MCF 10A (cell line): ENCODE measurements around the gene ROR1. TPM values are rescaled to one million over a fixed set of nuclear protein-coding genes. Genes with fewer than 3 reads are reported as not detected.
A peak's percentile ranks its signal among the peaks of the same experiment; 100 is the strongest.

Source experiments
- Bru-seq: library from RNA; stranded (reverse); fragments of 400-500 nt; gene quantifications from one replicate; lab custom pipeline; 2021; lab: Mats Ljungman, UMichigan
- BruChase-seq, 2 experiments: library from RNA; stranded (reverse); fragments of 400-500 nt; gene quantifications; one replicate each; lab custom pipeline; 2021; lab: Mats Ljungman, UMichigan
- BruUV-seq: library from RNA; stranded (reverse); fragments of 400-500 nt; replicated peaks from 2 replicates; lab custom pipeline; 2021; lab: Mats Ljungman, UMichigan
- CTCF ChIA-PET: fragments of 300-600 bp; sonication (Branson Sonifier 250); formaldehyde crosslinking; extraction: SDS; loops from one replicate; lab custom pipeline; 2021; ENCODE audit warnings: antibody characterized with exemption, inconsistent platforms; lab: Yijun Ruan, JAX
- POLR2A ChIA-PET: fragments of 300-600, 350-650 bp; sonication (Branson Sonifier 250); formaldehyde crosslinking; extraction: SDS; loops from one replicate; lab custom pipeline; 2020; ENCODE audit warnings: antibody characterized with exemption, inconsistent platforms; lab: Yijun Ruan, JAX
- DNase-seq: peaks from one replicate; pipeline ENCODE4 v3.0.0-alpha.2; 2018; ENCODE audit not compliant: unreplicated experiment
- H3K27ac Mint-ChIP-seq: one replicate; pipeline ENCODE4 v1.8.0; 2022; ENCODE audit warnings: mild to moderate bottlenecking, low read depth, mixed read lengths; ENCODE audit not compliant: unreplicated experiment
- H3K27me3 Mint-ChIP-seq: one replicate; pipeline ENCODE4 v1.8.0; 2022; ENCODE audit warnings: mixed read lengths; ENCODE audit not compliant: insufficient read depth, unreplicated experiment
- H3K36me3 Mint-ChIP-seq: one replicate; pipeline ENCODE4 v1.8.0; 2022; ENCODE audit warnings: mild to moderate bottlenecking, moderate library complexity, mixed read lengths; ENCODE audit not compliant: insufficient read depth, unreplicated experiment
- H3K4me1 Mint-ChIP-seq: one replicate; pipeline ENCODE4 v1.8.0; 2022; ENCODE audit warnings: mixed read lengths; ENCODE audit not compliant: insufficient read depth, unreplicated experiment
- H3K4me3 Mint-ChIP-seq: one replicate; pipeline ENCODE4 v1.8.0; 2022; ENCODE audit warnings: mild to moderate bottlenecking, moderate library complexity, mixed read lengths; ENCODE audit not compliant: unreplicated experiment
- H3K9me3 Mint-ChIP-seq: one replicate; pipeline ENCODE4 v1.8.0; 2022; ENCODE audit warnings: mixed read lengths; ENCODE audit not compliant: unreplicated experiment
- intact Hi-C: fragments of 100-400 bp; cut with micrococcal nuclease; formaldehyde crosslinking; loops from 2 replicates; pipeline ENCODE4 v1.14.1; 2022
- long read RNA-seq: library from polyadenylated mRNA; stranded (forward); transcript quantifications from one replicate; pipeline ENCODE4 v2.0.0, GENCODE V29; 2022
- total RNA-seq: library from RNA; stranded (reverse); gene quantifications from 2 replicates; pipeline ENCODE4 v1.2.3, GENCODE V29; 2022
- TF ChIP-seq, protein P1 (sequence below): fragments of 200-600 bp; IDR thresholded peaks from one replicate; pipeline ENCODE4 v1.8.0; 2022; ENCODE audit warnings: antibody characterized with exemption, mild to moderate bottlenecking; ENCODE audit not compliant: unreplicated experiment

ROR1 gene
- total RNA-seq (4.6 and 10.3 TPM in 2 replicates), Bru-seq, nascent RNA (percentile 73 among the genes with signal in this experiment), BruChase-seq, experiment 1, labeled RNA remaining after a 6-hour chase (percentile 54 among the genes with signal in this experiment), BruChase-seq, experiment 2, labeled RNA remaining after a 2-hour chase (percentile 61 among the genes with signal in this experiment)
- long read RNA-seq, full-length matches to known transcripts = 3 of 9 reads
- long read RNA-seq, partial matches to known transcripts = 5 of 9 reads
- long read RNA-seq, other reads (novel, unspliced or antisense) = 1 of 9 reads

DNA sequence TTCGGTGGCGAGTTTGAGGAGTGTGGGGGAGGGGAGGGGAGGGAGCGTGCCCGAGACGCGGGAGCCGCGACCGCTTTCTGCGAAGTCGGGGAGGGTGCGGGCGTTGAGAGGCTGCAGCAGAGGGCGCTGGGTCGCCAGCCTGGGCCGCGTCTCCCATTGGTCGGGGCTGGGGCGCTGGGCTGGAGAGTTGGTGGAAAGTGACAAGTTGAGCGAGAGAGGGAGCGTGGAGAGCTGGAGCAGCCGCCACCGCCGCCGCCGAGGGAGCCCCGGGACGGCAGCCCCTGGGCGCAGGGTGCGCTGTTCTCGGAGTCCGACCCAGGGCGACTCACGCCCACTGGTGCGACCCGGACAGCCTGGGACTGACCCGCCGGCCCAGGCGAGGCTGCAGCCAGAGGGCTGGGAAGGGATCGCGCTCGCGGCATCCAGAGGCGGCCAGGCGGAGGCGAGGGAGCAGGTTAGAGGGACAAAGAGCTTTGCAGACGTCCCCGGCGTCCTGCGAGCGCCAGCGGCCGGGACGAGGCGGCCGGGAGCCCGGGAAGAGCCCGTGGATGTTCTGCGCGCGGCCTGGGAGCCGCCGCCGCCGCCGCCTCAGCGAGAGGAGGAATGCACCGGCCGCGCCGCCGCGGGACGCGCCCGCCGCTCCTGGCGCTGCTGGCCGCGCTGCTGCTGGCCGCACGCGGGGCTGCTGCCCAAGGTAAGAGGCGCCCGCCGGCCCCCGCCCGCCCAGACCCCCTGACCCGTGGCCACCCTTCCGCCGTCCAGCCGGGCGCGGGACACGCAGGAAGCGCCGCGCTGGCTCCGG is at the start of gene ROR1:
Gene ROR1, plus strand, starts transcription at position 203 of the 802 bp plus-strand sequence.
- Mint-ChIP-seq H3K4me3 (peak within 1 kb of the TSS; percentile 93), H3K27ac (peak within 1 kb of the TSS; percentile 29), H3K27me3 (no peaks in the 10 kb centered on the region), H3K9me3 (no peaks in the 10 kb centered on the region), H3K4me1 (peaks cover 16% of the 10 kb centered on the region), H3K36me3 (peaks cover 1% of the 10 kb centered on the region)
- no TSS peak for BruUV-seq
- ChIA-PET CTCF (interaction anchor here (0.6 to 3.4 kb wide), 22 partner anchors 9 to 473 kb away, joined by 3 to 22 read pairs (median 5); no protein-coding TSS in a partner anchor), POLR2A (interaction anchor here (0.7 to 2.6 kb wide), 16 partner anchors 10 to 387 kb away, joined by 3 to 14 read pairs (median 4); no protein-coding TSS in a partner anchor)
- peak; percentile 85 for DNase-seq
- intact Hi-C loops = loop anchor here (1.0 to 10.0 kb wide), 8 partner anchors 82 to 469 kb away; no protein-coding TSS in a partner anchor
- TF ChIP-seq, protein P1, sequence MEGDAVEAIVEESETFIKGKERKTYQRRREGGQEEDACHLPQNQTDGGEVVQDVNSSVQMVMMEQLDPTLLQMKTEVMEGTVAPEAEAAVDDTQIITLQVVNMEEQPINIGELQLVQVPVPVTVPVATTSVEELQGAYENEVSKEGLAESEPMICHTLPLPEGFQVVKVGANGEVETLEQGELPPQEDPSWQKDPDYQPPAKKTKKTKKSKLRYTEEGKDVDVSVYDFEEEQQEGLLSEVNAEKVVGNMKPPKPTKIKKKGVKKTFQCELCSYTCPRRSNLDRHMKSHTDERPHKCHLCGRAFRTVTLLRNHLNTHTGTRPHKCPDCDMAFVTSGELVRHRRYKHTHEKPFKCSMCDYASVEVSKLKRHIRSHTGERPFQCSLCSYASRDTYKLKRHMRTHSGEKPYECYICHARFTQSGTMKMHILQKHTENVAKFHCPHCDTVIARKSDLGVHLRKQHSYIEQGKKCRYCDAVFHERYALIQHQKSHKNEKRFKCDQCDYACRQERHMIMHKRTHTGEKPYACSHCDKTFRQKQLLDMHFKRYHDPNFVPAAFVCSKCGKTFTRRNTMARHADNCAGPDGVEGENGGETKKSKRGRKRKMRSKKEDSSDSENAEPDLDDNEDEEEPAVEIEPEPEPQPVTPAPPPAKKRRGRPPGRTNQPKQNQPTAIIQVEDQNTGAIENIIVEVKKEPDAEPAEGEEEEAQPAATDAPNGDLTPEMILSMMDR = peak; percentile 57

DNA sequence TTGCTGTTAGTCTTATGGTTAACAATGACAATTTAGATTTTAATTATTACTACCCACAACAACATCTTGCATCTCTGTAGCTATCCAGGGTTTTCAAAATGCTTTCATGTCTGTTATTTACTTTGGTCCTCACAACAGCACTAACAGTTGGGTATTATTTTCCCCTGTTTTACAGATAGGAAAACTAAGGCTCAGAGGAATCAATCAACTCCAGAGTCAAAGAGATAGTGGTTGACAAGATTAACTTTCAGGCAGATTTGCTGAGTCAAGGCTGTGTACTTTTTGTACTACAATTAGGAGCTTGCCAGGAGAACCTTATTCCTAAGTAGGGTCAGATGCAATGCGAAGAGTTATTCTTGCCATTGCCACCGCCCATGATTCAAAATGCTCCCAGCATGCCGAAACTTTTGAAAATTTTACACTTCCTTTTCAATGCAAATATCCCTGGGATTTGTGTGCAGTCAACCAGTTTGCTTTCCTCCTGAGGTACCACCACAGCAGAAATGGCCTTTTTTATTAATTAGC is 49.4 kb upstream of the ROR1 start:
- Mint-ChIP-seq H3K27ac (no peak overlapping the region), H3K9me3 (no peaks in the 10 kb centered on the region), H3K36me3 (no peaks in the 10 kb centered on the region), H3K4me3 (no peak overlapping the region), H3K27me3 (no peaks in the 10 kb centered on the region), H3K4me1 (peaks cover 12% of the 10 kb centered on the region)
- no TSS peak for BruUV-seq
- intact Hi-C loops = no loop called here
- POLR2A ChIA-PET = no interaction called here
- CTCF ChIA-PET = interaction anchor here (0.6 to 0.9 kb wide), 3 partner anchors 38 to 522 kb away, joined by 3 read pairs; no protein-coding TSS in a partner anchor
- no peak for DNase-seq
- TF ChIP-seq, protein P1 = no peak

DNA sequence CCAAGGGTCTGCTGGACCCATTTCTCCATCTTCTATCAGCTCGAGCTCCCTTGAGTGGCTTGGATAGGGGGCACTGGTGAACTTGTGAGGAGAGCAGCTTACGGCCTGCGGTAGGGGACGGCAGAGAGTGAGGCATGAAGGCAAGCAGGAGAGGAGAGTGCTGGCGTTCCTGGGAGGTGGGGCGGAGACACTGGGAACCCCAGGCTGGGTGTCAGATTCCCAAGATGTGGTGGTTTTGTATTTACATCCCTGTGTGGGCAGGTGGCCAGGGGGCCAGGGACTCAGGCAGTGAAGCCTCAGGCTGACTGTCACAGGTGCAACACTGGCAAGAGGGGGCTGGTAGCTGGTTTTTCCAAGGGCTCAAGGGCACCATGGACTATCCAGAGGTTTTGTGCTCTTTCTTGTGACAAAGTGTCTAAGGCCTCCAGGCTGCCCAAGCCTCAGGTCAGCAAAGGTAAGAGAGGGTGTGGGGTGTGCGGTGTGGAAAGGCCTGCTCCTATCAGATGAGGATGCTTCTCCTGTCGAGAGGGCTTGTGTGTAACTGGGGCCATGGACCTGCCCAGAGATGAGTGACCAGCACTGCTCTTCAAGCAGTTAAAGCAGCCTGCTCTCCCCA is 45.1 kb upstream of the ROR1 start:
- no peak overlapping the region for H3K27ac Mint-ChIP-seq
- TF ChIP-seq, protein P1 = no peak
- ChIA-PET CTCF (interaction anchor here (0.6 kb wide), 1 partner anchor 37 kb away, joined by 3 read pairs; no protein-coding TSS in a partner anchor), POLR2A (no interaction called here)
- no peaks in the 10 kb centered on the region for H3K9me3 Mint-ChIP-seq
- intact Hi-C loops = no loop called here
- no peaks in the 10 kb centered on the region for H3K27me3 Mint-ChIP-seq
- no TSS peak for BruUV-seq
- H3K36me3 Mint-ChIP-seq = no peaks in the 10 kb centered on the region
- peaks cover 34% of the 10 kb centered on the region for H3K4me1 Mint-ChIP-seq
- no peak for DNase-seq
- H3K4me3 Mint-ChIP-seq = no peak overlapping the region
